ENCODE data around the gene FARSA.

The FARSA gene

DNA sequence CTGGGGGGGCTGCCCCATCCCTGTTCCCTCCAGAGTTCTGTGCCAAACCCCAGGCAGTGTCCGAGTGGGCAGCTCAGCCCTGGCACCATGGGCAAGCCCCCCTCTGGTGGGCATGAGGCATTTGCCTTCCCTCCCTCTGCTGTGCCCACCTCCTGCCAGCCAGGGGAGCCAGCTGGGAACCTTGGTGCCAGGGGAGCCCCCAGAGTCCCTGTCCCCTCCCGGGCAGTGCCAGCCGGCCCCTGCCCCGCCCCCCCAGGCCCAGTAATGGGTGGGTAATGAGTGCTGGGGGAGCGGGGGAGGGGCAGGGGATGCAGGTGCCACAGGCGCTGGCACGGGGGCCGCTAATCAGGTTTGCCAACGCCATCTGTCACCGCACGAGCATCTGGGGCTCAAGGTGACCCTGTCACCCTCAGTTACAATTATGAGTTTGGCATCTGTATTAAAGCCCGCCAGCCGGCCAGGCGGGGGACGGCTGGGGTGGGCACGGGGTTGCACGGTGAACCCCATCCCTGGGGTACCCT, 41.8 kb upstream of the FARSA start:
- Histone ChIP-seq H3K4me3 (ENCODE audit: severe bottlenecking) (no peak overlapping the region), H3K4me1 (ENCODE audit: insufficient read depth, poor library complexity, severe bottlenecking) (no peaks in the 10 kb centered on the region), H3K36me3 (ENCODE audit: low read depth) (no peaks in the 10 kb centered on the region), H3K9me3 (ENCODE audit: severe bottlenecking) (no peaks in the 10 kb centered on the region), H3K27ac (ENCODE audit: poor library complexity, severe bottlenecking) (no peak overlapping the region), H3K27me3 (ENCODE audit: insufficient read depth, poor library complexity, severe bottlenecking) (no peaks in the 10 kb centered on the region)
- no peak for ATAC-seq (ENCODE audit: low read depth)
- no peak for DNase-seq (ENCODE audit: low spot score)
- TF ChIP-seq, protein P1, sequence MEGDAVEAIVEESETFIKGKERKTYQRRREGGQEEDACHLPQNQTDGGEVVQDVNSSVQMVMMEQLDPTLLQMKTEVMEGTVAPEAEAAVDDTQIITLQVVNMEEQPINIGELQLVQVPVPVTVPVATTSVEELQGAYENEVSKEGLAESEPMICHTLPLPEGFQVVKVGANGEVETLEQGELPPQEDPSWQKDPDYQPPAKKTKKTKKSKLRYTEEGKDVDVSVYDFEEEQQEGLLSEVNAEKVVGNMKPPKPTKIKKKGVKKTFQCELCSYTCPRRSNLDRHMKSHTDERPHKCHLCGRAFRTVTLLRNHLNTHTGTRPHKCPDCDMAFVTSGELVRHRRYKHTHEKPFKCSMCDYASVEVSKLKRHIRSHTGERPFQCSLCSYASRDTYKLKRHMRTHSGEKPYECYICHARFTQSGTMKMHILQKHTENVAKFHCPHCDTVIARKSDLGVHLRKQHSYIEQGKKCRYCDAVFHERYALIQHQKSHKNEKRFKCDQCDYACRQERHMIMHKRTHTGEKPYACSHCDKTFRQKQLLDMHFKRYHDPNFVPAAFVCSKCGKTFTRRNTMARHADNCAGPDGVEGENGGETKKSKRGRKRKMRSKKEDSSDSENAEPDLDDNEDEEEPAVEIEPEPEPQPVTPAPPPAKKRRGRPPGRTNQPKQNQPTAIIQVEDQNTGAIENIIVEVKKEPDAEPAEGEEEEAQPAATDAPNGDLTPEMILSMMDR (IDR thresholded peaks at IDR 0.05; ENCODE audit: poor library complexity, severe bottlenecking) = no peak

DNA sequence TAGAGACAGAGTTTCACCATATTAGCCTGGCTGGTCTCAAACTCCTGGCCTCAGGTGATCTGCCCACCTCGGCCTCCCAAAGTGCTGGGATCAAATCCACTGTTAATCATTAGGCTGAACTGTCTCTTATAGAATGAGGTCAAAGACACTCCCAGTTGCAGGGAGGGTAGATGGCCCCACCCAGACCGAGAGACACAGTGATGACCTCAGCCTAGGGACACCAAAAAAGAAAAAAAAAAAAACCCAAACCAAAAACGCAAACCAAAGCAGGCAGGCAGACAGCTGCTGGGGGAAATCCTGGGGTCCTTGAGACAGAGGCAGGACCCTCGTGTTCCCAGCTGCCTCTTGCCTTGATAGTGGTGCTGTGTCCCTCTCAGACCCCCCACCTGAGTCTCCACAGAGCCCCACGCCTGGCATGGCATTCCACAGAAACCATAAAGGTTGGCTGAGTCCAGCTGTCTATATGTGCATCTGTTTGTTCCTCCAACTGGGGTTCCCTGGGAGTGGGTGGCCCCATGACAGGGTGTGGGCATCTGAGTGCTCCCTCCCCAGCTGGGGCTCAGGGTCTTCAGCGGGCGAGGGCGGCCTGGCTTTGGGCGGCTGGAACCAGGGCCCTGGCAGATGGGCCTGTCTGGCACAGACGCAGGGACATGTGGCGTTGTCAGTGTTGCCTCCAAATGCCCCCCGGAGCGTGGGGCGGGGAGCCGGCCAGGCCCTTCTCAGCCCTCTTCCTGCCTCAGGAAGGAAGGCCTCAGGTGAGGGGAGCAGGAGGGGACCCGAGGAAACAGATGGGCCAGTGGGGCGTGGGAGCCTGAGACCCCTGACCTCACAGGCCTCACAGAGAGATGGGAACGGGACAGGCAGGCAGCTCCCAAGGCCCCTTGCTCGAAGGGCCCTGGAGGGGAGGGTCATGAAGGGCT, 41.0 kb upstream of the FARSA start:
- DNase-seq (ENCODE audit: low spot score) = no peak
- Histone ChIP-seq H3K27me3 (ENCODE audit: insufficient read depth, poor library complexity, severe bottlenecking) (no peaks in the 10 kb centered on the region), H3K4me3 (ENCODE audit: severe bottlenecking) (no peak overlapping the region), H3K36me3 (ENCODE audit: low read depth) (no peaks in the 10 kb centered on the region), H3K9me3 (ENCODE audit: severe bottlenecking) (no peaks in the 10 kb centered on the region), H3K4me1 (ENCODE audit: insufficient read depth, poor library complexity, severe bottlenecking) (no peaks in the 10 kb centered on the region), H3K27ac (ENCODE audit: poor library complexity, severe bottlenecking) (no peak overlapping the region)
- TF ChIP-seq, protein P1 (IDR thresholded peaks at IDR 0.05; ENCODE audit: poor library complexity, severe bottlenecking) = no peak
- no peak for ATAC-seq (ENCODE audit: low read depth)

DNA sequence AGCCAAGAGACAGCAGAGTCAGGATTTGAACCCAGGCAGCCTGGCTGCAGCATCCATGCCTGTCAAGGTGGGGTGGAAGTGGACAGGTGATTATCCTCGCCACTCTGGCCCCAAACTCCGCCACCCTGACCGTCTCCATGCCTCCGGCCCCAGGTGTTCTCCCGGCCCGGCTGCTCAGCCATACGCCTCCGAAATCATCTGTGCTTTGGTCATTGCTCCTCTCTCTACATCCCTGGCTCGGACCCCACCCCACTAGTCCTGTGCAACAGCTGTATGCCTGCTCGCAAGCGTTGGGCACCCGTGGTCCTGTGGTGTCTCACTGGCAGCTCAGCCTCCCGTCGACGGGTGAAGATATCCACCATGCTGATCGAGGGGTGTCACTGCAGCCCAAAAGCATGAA, 39.7 kb upstream of the FARSA start:
- no peaks in the 10 kb centered on the region for H3K27me3 ChIP-seq (ENCODE audit: insufficient read depth, poor library complexity, severe bottlenecking)
- no peak for ATAC-seq (ENCODE audit: low read depth)
- DNase-seq (ENCODE audit: low spot score) = no peak
- no peaks in the 10 kb centered on the region for H3K9me3 ChIP-seq (ENCODE audit: severe bottlenecking)
- H3K27ac ChIP-seq (ENCODE audit: poor library complexity, severe bottlenecking) = no peak overlapping the region
- TF ChIP-seq, protein P1 (IDR thresholded peaks at IDR 0.05; ENCODE audit: poor library complexity, severe bottlenecking) = no peak
- no peaks in the 10 kb centered on the region for H3K4me1 ChIP-seq (ENCODE audit: insufficient read depth, poor library complexity, severe bottlenecking)
- no peak overlapping the region for H3K4me3 ChIP-seq (ENCODE audit: severe bottlenecking)
- H3K36me3 ChIP-seq (ENCODE audit: low read depth) = no peaks in the 10 kb centered on the region

DNA sequence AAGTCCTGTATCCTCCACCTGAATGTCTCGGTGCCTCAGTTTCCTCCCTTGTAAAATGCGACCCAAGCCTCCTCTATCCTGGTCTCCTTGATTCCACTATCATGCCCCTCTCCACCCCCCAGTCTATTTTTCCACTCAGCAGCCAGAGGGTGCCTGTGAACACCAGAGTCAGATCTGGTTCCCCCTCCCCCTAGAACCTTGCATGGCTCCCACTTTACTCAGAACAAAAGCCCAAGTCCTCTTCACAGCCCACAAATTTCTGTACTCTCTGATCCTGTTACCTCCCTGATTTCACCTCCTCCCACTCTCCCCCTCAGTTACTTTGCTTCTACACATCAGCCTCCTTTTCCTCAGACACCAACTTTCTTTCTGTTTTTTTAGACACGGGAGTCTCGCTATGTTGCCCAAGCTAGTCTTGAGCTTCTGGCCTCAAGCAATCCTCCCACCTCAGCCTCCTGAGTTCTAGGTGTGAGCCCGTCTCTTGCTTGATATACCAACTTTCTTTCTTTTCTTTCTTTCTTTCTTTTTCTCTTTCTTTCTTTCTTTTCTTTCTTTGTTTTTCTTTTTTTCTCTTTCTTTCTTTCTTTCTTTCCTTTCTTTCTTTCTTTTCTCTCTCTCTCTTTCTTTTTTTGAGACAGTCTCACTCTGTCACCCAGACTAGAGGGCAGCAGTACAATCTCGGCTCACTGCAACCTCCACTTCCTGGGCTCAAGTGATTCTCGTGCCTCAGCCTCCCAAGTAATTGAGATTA, 36.7 kb upstream of the FARSA start:
- TF ChIP-seq, protein P1 (IDR thresholded peaks at IDR 0.05; ENCODE audit: poor library complexity, severe bottlenecking) = no peak
- no peak overlapping the region for H3K27ac ChIP-seq (ENCODE audit: poor library complexity, severe bottlenecking)
- ATAC-seq (ENCODE audit: low read depth) = no peak

More for the DNA sequence above, 36.7 kb upstream of the FARSA start:
- Histone ChIP-seq H3K9me3 (ENCODE audit: severe bottlenecking) (no peaks in the 10 kb centered on the region), H3K36me3 (ENCODE audit: low read depth) (no peaks in the 10 kb centered on the region), H3K27me3 (ENCODE audit: insufficient read depth, poor library complexity, severe bottlenecking) (no peaks in the 10 kb centered on the region), H3K4me1 (ENCODE audit: insufficient read depth, poor library complexity, severe bottlenecking) (peaks cover 5% of the 10 kb centered on the region), H3K4me3 (ENCODE audit: severe bottlenecking) (no peak overlapping the region)
- DNase-seq (ENCODE audit: low spot score) = no peak
